Upper lobe of left lung (tissue), 6 donors: ENCODE measurements around the gene FANCF. TPM values are rescaled to one million over a fixed set of nuclear protein-coding genes. Genes with fewer than 3 reads are reported as not detected.
A peak's percentile ranks its signal among the peaks of the same experiment; 100 is the strongest.

Source experiments
- ATAC-seq, 2 donors: fragments of 200-7000 bp; cut with Tn5 transposase; one replicate each; pipeline ENCODE4 v1.9.1; 2022; ENCODE audit warnings: mild to moderate bottlenecking in 2 of 2, moderate library complexity in 2 of 2; ENCODE audit not compliant: low FRiP score in 2 of 2
- DNase-seq, 2 donors: peaks; one replicate each; pipeline ENCODE4 v3.0.0-alpha.2; 2019 to 2020
- H3K27ac ChIP-seq, 4 donors: fragments of 200-600 bp; sonication (generic); one replicate each; pipeline ENCODE4 v1.5.1; 2016 to 2019
- H3K27me3 ChIP-seq, 4 donors: fragments of 200-600 bp; sonication (generic); one replicate each; pipeline ENCODE4 v1.5.1; 2017 to 2019
- H3K36me3 ChIP-seq, 4 donors: fragments of 200-600 bp; sonication (generic); one replicate each; pipeline ENCODE4 v1.5.1; 2016 to 2019
- H3K4me1 ChIP-seq, 4 donors: fragments of 200-600 bp; sonication (generic); one replicate each; pipeline ENCODE4 v1.5.1; 2018 to 2019
- H3K4me3 ChIP-seq, 4 donors: fragments of 200-600 bp; sonication (generic); one replicate each; pipeline ENCODE4 v1.5.1; 2017 to 2019; ENCODE audit warnings: mild to moderate bottlenecking in 2 of 4, moderate library complexity in 1 of 4
- H3K9me3 ChIP-seq, 4 donors: fragments of 200-600 bp; sonication (generic); one replicate each; pipeline ENCODE4 v1.5.1; 2018 to 2019
- EP300 ChIP-seq, 4 donors: sonication (generic); formaldehyde crosslinking; IDR thresholded peaks; one replicate each; pipeline ENCODE4 v1.5.1; 2017; ENCODE audit warnings: antibody characterized with exemption in 4 of 4, control low read depth in 2 of 4
- POLR2A ChIP-seq, 4 donors: fragments of 450-650 bp; IDR thresholded peaks; one replicate each; pipeline ENCODE4 v1.5.1; 2016 to 2017; ENCODE audit warnings: antibody characterized with exemption in 4 of 4, mild to moderate bottlenecking in 2 of 4
- POLR2AphosphoS5 ChIP-seq, 2 donors: sonication (generic); formaldehyde crosslinking; IDR thresholded peaks; one replicate each; pipeline ENCODE4 v1.5.1; 2017; ENCODE audit warnings: antibody characterized with exemption in 2 of 2
- WGBS, 2 donors: methylation state at CpG; one replicate each; pipeline ENCODE4 v1.1.5; 2017 to 2018; 5-methylcytosine and 5-hydroxymethylcytosine counted together
- total RNA-seq, 6 donors: library from RNA; depleted of rRNA in 4 of 6; stranded (reverse); fragments of >200 nt in 4 of 6; gene quantifications; one replicate each; pipeline versions ENCODE4 v1.1.0 to v1.2.1, GENCODE V29; 2016 to 2021
- TF ChIP-seq, protein P1 (sequence below), 6 experiments: fragments of 450-650 bp in 4 of 6; fragments of 200-600 bp in 2 of 6; sonication (generic) in 2 of 6; IDR thresholded peaks; one replicate each; pipeline ENCODE4 v1.5.1; 2016 to 2019; ENCODE audit warnings: antibody characterized with exemption in 6 of 6
- donor health status: DM: no; HTN: no; CAD: no; lungs with moderate emphysema.
- donor health status: DM: no; HTN: yes; CAD: no; lungs with severe emphysema.

Gene FANCF
- total RNA-seq, 6 donors from 2014 or later, result 2.4 to 10.9 (median 7.8) TPM

DNA sequence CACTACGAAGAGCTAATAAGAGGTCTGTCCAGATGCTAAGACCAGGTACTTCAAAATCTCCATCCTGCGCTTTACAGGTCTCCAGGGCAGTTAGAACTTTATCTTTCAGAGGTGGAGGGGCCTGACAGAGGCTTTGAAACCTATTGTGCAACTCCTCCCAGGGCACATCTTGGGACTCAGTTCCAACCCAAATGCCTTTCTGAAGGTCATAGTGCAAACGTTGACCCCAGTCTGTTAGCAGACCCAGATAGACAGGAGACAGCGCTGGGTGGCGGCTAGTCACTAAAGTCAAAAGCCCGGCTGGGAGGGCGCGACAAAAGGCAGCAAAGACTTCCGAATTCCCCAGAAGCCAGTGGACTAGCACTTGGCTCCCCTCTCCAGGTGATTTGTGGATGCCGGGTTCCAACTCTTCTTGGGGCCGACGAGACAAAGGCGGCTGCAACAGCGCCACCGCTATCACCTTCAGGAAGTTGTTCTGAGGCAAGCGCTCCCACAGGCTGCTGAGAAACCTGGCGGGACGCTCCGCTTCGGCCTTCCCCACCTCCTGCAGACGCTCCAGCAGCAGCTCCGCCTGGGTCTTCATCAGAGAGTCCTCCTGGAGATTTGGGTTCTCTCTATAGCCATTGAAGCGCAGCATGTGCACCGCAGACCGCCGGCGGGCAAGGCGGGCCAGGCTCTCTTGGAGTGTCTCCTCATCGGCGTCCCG, 728 bp downstream of the FANCF start:
- H3K36me3 ChIP-seq, result no peaks in the 10 kb centered on the region
- peak overlapping the region; percentile 86 to 96 (median 95) for H3K4me3 ChIP-seq
- ATAC-seq (peak; percentile 78 to 87), DNase-seq (peak; percentile 76 to 93)
- peak overlapping the region; percentile 87 to 91 (median 90) for H3K27ac ChIP-seq
- TF ChIP-seq, protein P1, sequence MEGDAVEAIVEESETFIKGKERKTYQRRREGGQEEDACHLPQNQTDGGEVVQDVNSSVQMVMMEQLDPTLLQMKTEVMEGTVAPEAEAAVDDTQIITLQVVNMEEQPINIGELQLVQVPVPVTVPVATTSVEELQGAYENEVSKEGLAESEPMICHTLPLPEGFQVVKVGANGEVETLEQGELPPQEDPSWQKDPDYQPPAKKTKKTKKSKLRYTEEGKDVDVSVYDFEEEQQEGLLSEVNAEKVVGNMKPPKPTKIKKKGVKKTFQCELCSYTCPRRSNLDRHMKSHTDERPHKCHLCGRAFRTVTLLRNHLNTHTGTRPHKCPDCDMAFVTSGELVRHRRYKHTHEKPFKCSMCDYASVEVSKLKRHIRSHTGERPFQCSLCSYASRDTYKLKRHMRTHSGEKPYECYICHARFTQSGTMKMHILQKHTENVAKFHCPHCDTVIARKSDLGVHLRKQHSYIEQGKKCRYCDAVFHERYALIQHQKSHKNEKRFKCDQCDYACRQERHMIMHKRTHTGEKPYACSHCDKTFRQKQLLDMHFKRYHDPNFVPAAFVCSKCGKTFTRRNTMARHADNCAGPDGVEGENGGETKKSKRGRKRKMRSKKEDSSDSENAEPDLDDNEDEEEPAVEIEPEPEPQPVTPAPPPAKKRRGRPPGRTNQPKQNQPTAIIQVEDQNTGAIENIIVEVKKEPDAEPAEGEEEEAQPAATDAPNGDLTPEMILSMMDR (IDR thresholded peaks at IDR 0.05), result peak in 2 of 6 experiments; percentile 14 to 31
- TF ChIP-seq POLR2A (IDR thresholded peaks at IDR 0.05), result no peak
- no peak for TF ChIP-seq EP300 (IDR thresholded peaks at IDR 0.05)
- TF ChIP-seq POLR2AphosphoS5 (IDR thresholded peaks at IDR 0.05), result no peak
- H3K4me1 ChIP-seq, result peaks cover 9 to 20% (median 12%) of the 10 kb centered on the region in 4 donors
- no peaks in the 10 kb centered on the region for H3K9me3 ChIP-seq
- 9 to 21% methylated on average over 9 to 19 of the region's 31 CpGs for WGBS, 2 donors
- no peaks in the 10 kb centered on the region for H3K27me3 ChIP-seq

DNA sequence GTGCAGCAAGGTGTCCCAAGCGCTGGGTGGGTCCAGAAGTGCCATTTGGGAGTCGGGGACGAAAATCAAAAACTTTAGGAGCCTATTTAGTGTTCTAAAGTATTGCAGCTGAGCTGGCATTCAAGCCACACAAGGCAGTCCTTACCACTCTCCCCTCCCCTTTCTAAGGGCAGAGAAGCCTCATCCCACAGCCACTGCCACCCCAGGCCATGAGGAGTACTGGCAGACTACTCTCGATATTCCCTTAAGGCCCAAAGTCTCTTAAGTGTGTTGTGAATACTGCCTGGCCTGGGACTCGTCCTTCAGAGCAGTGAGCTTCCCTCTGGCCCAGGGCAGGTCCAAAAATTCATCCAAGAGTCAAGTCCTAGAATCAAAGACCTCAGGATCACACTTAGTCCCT, 7.8 kb downstream of the FANCF start:
- Histone ChIP-seq H3K36me3 (no peaks in the 10 kb centered on the region), H3K27me3 (no peaks in the 10 kb centered on the region), H3K9me3 (no peaks in the 10 kb centered on the region), H3K4me1 (no peaks in the 10 kb centered on the region), H3K4me3 (no peak overlapping the region), H3K27ac (no peak overlapping the region)
- 82 to 93% methylated on average over 4 to 5 of the region's 5 CpGs for WGBS, 2 donors
- DNase-seq (no peak), ATAC-seq (no peak)
- TF ChIP-seq, protein P1 (IDR thresholded peaks at IDR 0.05), result no peak
- no peak for TF ChIP-seq POLR2A (IDR thresholded peaks at IDR 0.05)

DNA sequence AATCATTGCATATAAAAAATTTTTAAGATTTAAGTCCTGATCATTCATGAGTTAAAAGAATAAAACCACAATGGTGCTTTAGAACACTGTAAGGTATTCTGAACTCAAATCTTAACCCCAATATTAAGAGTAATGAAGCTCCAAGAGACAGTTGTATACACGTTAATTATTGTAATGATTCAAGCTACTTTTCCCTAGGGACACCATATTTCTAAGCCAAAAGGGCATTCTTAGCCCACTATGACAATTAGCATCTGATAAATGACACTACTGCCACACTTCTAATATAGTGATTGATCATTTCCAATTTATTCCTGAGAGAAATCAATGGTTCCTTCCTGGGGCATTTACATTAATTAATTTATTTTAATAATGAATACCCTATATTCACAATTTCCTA, 21.7 kb downstream of the FANCF start:
- no peaks in the 10 kb centered on the region for H3K4me1 ChIP-seq
- H3K4me3 ChIP-seq, result no peak overlapping the region
- ATAC-seq (no peak), DNase-seq (no peak)
- TF ChIP-seq, protein P1 (IDR thresholded peaks at IDR 0.05), result no peak
- no peaks in the 10 kb centered on the region for H3K9me3 ChIP-seq
- no peak overlapping the region for H3K27ac ChIP-seq
- H3K36me3 ChIP-seq, result no peaks in the 10 kb centered on the region
- WGBS, 2 donors, result 54 to 62% methylated on average over 1 of the region's 1 CpG
- no peaks in the 10 kb centered on the region for H3K27me3 ChIP-seq

DNA sequence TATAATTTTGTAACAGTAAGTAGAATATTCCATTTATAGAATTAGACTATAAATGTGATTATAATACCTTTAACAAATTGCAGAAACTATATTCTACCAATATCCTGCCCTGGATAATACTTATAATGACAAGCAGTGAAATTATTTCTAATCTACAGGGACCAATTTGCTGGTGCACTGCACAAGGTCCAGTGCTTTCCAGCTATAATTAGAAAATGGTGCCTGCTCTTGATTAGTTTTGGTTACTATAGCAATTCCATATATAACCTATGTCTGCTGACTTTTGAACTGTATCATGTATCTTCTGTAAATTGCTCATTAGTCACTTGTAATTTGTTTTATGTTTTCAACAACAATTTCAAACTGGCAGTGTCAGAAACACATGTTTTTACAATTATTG, 23.1 kb downstream of the FANCF start:
- TF ChIP-seq POLR2AphosphoS5 (IDR thresholded peaks at IDR 0.05) (no peak), EP300 (IDR thresholded peaks at IDR 0.05) (no peak), POLR2A (IDR thresholded peaks at IDR 0.05) (no peak)
- TF ChIP-seq, protein P1 (IDR thresholded peaks at IDR 0.05), result no peak

DNA sequence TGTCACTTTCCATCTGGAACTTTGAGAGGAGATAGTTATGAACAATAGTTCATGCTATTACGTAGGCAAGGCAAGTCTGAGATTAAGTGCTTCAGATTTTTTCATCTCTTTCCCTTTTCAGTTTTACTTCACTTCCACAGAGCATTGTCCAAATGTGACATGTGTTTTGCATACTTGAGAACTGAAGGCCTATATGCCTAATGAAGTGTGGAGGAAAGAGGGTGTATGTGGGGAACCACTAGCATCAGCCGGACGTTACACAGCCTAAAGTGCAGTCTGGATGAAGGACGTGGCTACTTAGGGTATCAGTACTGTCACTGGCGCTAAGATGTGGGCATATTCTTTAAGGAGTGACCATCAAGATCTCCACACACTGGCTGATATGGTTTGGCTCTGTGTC, 26.2 kb downstream of the FANCF start:
- DNase-seq, result no peak
- WGBS, 2 donors, result 74 to 85% methylated on average over 5 of the region's 5 CpGs

More for the DNA sequence above, 23.1 kb downstream of the FANCF start:
- Histone ChIP-seq H3K36me3 (no peaks in the 10 kb centered on the region), H3K4me3 (no peak overlapping the region), H3K27ac (no peak overlapping the region), H3K9me3 (no peaks in the 10 kb centered on the region), H3K27me3 (no peaks in the 10 kb centered on the region), H3K4me1 (no peaks in the 10 kb centered on the region)
- DNase-seq, result no peak
- ATAC-seq, result no peak

More for the DNA sequence above, 26.2 kb downstream of the FANCF start:
- no peaks in the 10 kb centered on the region for H3K36me3 ChIP-seq
- no peaks in the 10 kb centered on the region for H3K9me3 ChIP-seq
- no peak overlapping the region for H3K27ac ChIP-seq
- no peak overlapping the region for H3K4me3 ChIP-seq
- TF ChIP-seq EP300 (IDR thresholded peaks at IDR 0.05) (no peak), POLR2AphosphoS5 (IDR thresholded peaks at IDR 0.05) (no peak), POLR2A (IDR thresholded peaks at IDR 0.05) (no peak)
- TF ChIP-seq, protein P1 (IDR thresholded peaks at IDR 0.05), result no peak
- no peaks in the 10 kb centered on the region for H3K27me3 ChIP-seq
- no peaks in the 10 kb centered on the region for H3K4me1 ChIP-seq
- ATAC-seq, result no peak
